ENCODE measurements around the gene NPIPB2. TPM values are rescaled to one million over a fixed set of nuclear protein-coding genes. Genes with fewer than 3 reads are reported as not detected.
A peak's percentile ranks its signal among the peaks of the same experiment; 100 is the strongest.

Gene NPIPB2
- total RNA-seq, 1 donor from 2014 or later, result 1.3 TPM

- no peak for DNase-seq (ENCODE audit: low read depth in 2 of 2)
These were observed 37.9 kb downstream of the NPIPB2 start for GRCh38 chr16:11903906-11904305.

GRCh38 chr16:11901091-11901490 is 40.8 kb downstream of the NPIPB2 start:
- peak in 1 of 2 donors; percentile 26 for DNase-seq (ENCODE audit: low read depth in 2 of 2)

GRCh38 chr16:11896486-11897176 is 45.2 kb downstream of the NPIPB2 start:
- DNase-seq (ENCODE audit: low read depth in 2 of 2), result peak in 1 of 2 donors; percentile 70

GRCh38 chr16:11893571-11893970 is 48.3 kb downstream of the NPIPB2 start:
- no peak for DNase-seq (ENCODE audit: low read depth in 2 of 2)

GRCh38 chr16:11892761-11893160 is 49.1 kb downstream of the NPIPB2 start:
- DNase-seq (ENCODE audit: low read depth in 2 of 2), result no peak

- no peak for DNase-seq (ENCODE audit: low read depth in 2 of 2)
These were observed 51.4 kb downstream of the NPIPB2 start for GRCh38 chr16:11890231-11890965.

- no peak for DNase-seq (ENCODE audit: low read depth in 2 of 2)
These were observed 55.0 kb downstream of the NPIPB2 start for GRCh38 chr16:11886881-11887280.

GRCh38 chr16:11884035-11884434 is 57.8 kb downstream of the NPIPB2 start:
- no peak for DNase-seq (ENCODE audit: low read depth in 2 of 2)

- DNase-seq (ENCODE audit: low read depth in 2 of 2), result no peak
These were observed 61.8 kb downstream of the NPIPB2 start for GRCh38 chr16:11880007-11880406.

- DNase-seq (ENCODE audit: low read depth in 2 of 2), result no peak
These were observed 64.5 kb downstream of the NPIPB2 start for GRCh38 chr16:11877374-11877773.

Other genes with a start within 250 kb of the NPIPB2 start
- gene TXNDC11, start 199.2 kb downstream of the NPIPB2 start, total RNA-seq, result 17.6 and 30.7 TPM in 2 replicates
- 35.7 and 56.5 TPM in 2 replicates for gene ZC3H7A, start 144.8 kb downstream of the NPIPB2 start, total RNA-seq
- gene RSL1D1, start 90.5 kb downstream of the NPIPB2 start, total RNA-seq, result 30.6 and 31.4 TPM in 2 replicates
- 34.3 and 37.8 TPM in 2 replicates for gene GSPT1, start 26.1 kb downstream of the NPIPB2 start, total RNA-seq
- gene TNFRSF17, start 23.2 kb upstream of the NPIPB2 start, total RNA-seq, result not detected in 2 replicates
- 9.9 and 14.7 TPM in 2 replicates for gene SNX29, start 34.7 kb upstream of the NPIPB2 start, total RNA-seq